C4-2B (cell line): Measurements from ENCODE around the gene TRRAP.

Experiments used
- CTCF ChIP-seq: fragments of 450-650 bp; conservative IDR thresholded peaks from 2 replicates; pipeline ENCODE4 v1.5.1; 2017; ENCODE audit warnings: mild to moderate bottlenecking
- ZFX ChIP-seq: fragments of 450-650 bp; IDR thresholded peaks from 2 replicates; pipeline ENCODE4 v1.6.1; 2017

GRCh38 chr7:98892609-98893008 is 14.3 kb downstream of the TRRAP start:
- TF ChIP-seq CTCF: no peak
- no peak for TF ChIP-seq ZFX
